ENCODE data around the gene CHMP1B.

Gene CHMP1B

DNA sequence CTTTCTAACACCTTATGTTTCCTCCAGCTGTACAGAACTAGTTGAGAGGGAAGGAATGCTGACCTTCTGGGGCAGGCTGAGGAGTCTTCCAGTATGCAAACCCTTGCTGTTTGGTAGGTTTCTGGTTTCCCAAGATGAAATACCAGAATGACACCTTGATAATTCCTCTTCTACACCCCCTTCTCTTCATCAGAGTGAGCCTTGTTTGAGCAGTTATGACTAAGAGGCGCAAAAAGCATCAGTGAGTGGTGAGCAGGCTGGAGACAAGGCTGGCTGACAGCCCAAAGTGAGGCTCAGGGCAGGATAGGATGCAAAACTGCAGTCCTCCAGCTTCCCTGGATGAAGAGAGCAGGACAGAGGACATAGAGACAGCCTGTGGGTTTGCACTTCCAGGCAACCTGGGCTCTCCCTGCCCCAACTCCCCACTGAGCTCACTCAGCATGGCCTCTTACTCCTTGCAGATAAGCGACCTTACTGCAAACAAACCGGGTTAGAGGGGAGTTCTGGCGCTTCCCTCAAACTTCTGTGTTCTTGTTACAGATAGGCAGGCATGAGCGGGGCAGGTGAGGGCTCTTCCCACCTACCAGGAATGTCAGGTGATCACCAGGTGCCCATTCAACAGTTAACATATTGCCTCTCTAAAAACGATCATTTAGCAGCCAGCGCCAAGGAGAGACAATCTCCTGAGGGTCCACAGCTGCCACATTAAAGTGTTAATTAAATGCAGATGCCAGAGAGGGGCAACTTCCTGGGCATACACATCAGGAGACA is 51.5 kb downstream of the CHMP1B start:
- DNase-seq (ENCODE audit: low read depth in 2 of 2): no peak

Measured in activated CD8-positive, alpha-beta memory T cell treated with anti-CD3 and anti-CD28 coated beads for 4 hours (primary cell).